Esophagus squamous epithelium (tissue), 4 donors: ENCODE measurements around the gene BATF.

Experiments
- CTCF ChIP-seq, 6 experiments: fragments of 450-650 bp in 4 of 6; fragments of 200-600 bp in 2 of 6; sonication (generic) in 2 of 6; IDR thresholded peaks; one replicate each; pipeline ENCODE4 v1.5.1; 2016 to 2019; ENCODE audit warnings: antibody characterized with exemption in 6 of 6, mild to moderate bottlenecking in 4 of 6, moderate library complexity in 4 of 6
- POLR2A ChIP-seq, 4 donors: fragments of 450-650 bp; IDR thresholded peaks; one replicate each; pipeline ENCODE4 v1.6.1; 2017; ENCODE audit warnings: antibody characterized with exemption in 4 of 4, mild to moderate bottlenecking in 4 of 4, moderate library complexity in 3 of 4

- TF ChIP-seq CTCF (IDR thresholded peaks at IDR 0.05) (no peak), POLR2A (IDR thresholded peaks at IDR 0.05) (no peak)
Observed at GRCh38 chr14:75540479-75540851, 18.2 kb downstream of the BATF start.
